Tibial artery (tissue), 4 donors: ENCODE results near the gene EDEM1.

Experiments
- DNase-seq, 2 donors: peaks; one replicate each; pipeline ENCODE4 v3.0.0-alpha.2; 2019
- H3K27ac ChIP-seq, 2 donors: fragments of 200-600 bp; sonication (generic) in 1 of 2; 1 replicate in 1 of 2; 2 replicates in 1 of 2; pipeline ENCODE4 v1.5.1; 2018 to 2019; ENCODE audit warnings: mild to moderate bottlenecking in 1 of 2
- H3K27me3 ChIP-seq, 2 donors: fragments of 200-600 bp; sonication (generic) in 1 of 2; one replicate each; pipeline versions ENCODE4 v1.5.1 to v1.6.0; 2016 to 2019
- H3K36me3 ChIP-seq, 3 donors: fragments of 200-600 bp; sonication (generic) in 2 of 3; one replicate each; pipeline ENCODE4 v1.5.1; 2016 to 2019; ENCODE audit warnings: mild to moderate bottlenecking in 2 of 3
- H3K4me1 ChIP-seq, 4 donors: fragments of 200-600 bp; sonication (generic) in 2 of 4; 1 replicate in 3 of 4; 2 replicates in 1 of 4; pipeline ENCODE4 v1.5.1; 2016 to 2019
- H3K4me3 ChIP-seq, 2 donors: fragments of 200-600 bp; sonication (generic) in 1 of 2; 1 replicate in 1 of 2; 2 replicates in 1 of 2; pipeline ENCODE4 v1.5.1; 2018 to 2019; ENCODE audit warnings: mild to moderate bottlenecking in 2 of 2
- H3K9me3 ChIP-seq, 3 donors: fragments of 200-600 bp; sonication (generic) in 1 of 3; one replicate each; pipeline ENCODE4 v1.5.1; 2016 to 2019
- CTCF ChIP-seq, 2 experiments: fragments of 200-600 bp in 1 of 2; fragments of 450-650 bp in 1 of 2; IDR thresholded peaks; one replicate each; pipeline ENCODE4 v1.5.1; 2017 to 2019; ENCODE audit warnings: antibody characterized with exemption in 2 of 2, mild to moderate bottlenecking in 1 of 2, moderate library complexity in 1 of 2
- intact Hi-C: fragments of 100-400 bp; cut with DNase I; formaldehyde crosslinking; loops from one replicate; pipeline ENCODE4 v1.15.0; 2023; ENCODE audit warnings: low total_unique reads

The EDEM1 gene

DNA sequence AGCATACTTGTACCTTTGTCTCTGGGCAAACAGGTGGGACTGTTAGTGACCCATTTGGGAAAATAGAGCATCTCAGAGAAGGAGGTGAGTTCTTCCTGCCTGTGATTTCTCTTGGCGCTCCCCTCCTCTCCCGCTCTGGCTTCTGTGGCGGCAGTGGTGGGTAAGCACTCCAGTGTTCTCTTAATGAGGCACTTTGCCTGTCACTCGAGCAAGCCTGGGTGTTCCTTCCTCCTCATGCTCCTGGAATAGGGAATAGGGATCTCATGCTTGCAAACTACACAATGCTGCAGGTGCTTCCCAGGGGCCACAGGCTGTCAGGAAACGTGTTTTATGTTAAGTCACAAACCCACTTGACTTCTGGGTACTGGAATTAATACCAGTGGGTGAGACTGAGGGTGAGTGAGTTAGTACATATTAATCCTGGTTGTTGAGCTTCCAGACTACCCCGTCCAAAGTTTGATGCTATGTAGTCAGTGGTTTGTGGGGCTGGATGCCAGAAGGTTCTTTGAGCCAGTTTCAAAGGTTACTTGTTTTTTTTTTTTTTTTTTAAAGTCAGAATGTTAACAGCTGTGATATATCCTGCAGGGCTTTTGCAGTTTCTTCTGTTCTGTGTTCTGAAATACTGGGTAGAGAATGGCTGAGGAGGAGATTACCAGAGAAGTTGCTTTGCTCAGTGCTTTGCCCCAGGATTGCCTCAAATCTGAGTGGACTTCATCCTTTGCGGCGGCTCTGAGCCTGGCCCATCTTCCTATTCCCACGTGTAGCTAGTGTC is 30.5 kb downstream of the EDEM1 start:
- Histone ChIP-seq H3K27me3 (no peaks in the 10 kb centered on the region), H3K27ac (no peak overlapping the region), H3K4me3 (no peak overlapping the region), H3K9me3 (no peaks in the 10 kb centered on the region), H3K4me1 (peaks cover 0 to 5% (median 2%) of the 10 kb centered on the region in 4 donors), H3K36me3 (peaks cover 42 to 62% (median 42%) of the 10 kb centered on the region in 3 donors)
- no peak for DNase-seq
- TF ChIP-seq CTCF (IDR thresholded peaks at IDR 0.05), result no peak
- intact Hi-C loops, result no loop called here

GRCh38 chr3:5218815-5219214 is 31.3 kb downstream of the EDEM1 start:
- no peak overlapping the region for H3K4me3 ChIP-seq
- peaks cover 34 to 54% (median 34%) of the 10 kb centered on the region in 3 donors for H3K36me3 ChIP-seq
- no peaks in the 10 kb centered on the region for H3K9me3 ChIP-seq
- intact Hi-C loops, result no loop called here
- TF ChIP-seq CTCF (IDR thresholded peaks at IDR 0.05), result no peak
- peaks cover 0 to 5% (median 2%) of the 10 kb centered on the region in 4 donors for H3K4me1 ChIP-seq
- no peaks in the 10 kb centered on the region for H3K27me3 ChIP-seq
- DNase-seq, result no peak
- H3K27ac ChIP-seq, result no peak overlapping the region

DNA sequence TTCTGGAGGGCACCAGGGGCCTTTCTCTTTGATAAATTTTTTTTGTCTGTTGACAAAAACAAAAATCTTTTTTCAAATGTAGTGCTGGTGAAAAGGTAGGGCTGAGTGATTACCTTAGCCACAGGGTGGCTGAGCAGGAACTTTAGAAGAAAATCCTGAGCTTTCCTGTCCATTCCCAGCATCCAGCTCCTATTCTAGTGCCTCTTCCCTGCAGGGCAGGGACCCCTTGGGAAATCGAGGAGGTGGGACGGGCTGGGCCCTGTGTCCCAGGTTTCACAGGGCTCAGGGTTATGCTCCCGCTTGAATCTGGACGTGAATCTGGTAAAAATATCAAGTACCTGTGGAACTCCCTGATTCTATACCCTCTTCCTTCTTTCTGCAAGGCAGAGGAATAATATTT is 31.7 kb downstream of the EDEM1 start:
- intact Hi-C loops, result no loop called here

DNA sequence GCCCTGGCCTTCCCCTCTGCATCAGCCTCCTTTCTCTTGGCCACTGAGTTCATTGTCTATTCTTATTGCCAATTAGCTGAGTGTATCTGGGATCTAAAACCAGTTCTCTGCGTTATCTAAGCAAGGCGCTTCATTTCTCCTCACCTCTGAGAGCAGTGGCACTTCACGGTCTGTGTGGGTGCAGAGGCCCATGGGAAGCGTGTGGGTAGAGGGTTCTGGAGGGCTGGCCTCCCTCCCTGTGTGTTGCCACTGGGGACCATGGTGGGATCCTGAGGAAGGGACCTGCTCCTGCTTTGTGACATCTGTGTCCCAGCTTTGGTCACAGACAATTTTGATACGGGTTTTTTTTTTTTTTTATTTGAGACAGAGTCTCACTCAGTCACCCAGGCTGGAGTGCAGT is 32.7 kb downstream of the EDEM1 start:
- DNase-seq, result no peak
- Histone ChIP-seq H3K4me3 (no peak overlapping the region), H3K4me1 (peaks cover 0 to 5% (median 2%) of the 10 kb centered on the region in 4 donors), H3K36me3 (peaks cover 20 to 40% (median 25%) of the 10 kb centered on the region in 3 donors), H3K27me3 (no peaks in the 10 kb centered on the region), H3K27ac (no peak overlapping the region), H3K9me3 (no peaks in the 10 kb centered on the region)
- no peak for TF ChIP-seq CTCF (IDR thresholded peaks at IDR 0.05)
- intact Hi-C loops, result no loop called here

More for the DNA sequence above, 31.7 kb downstream of the EDEM1 start:
- Histone ChIP-seq H3K9me3 (no peaks in the 10 kb centered on the region), H3K4me1 (peaks cover 0 to 5% (median 2%) of the 10 kb centered on the region in 4 donors), H3K36me3 (peaks cover 30 to 50% (median 31%) of the 10 kb centered on the region in 3 donors), H3K27ac (no peak overlapping the region), H3K4me3 (no peak overlapping the region), H3K27me3 (no peaks in the 10 kb centered on the region)
- TF ChIP-seq CTCF (IDR thresholded peaks at IDR 0.05), result no peak
- DNase-seq, result no peak

DNA sequence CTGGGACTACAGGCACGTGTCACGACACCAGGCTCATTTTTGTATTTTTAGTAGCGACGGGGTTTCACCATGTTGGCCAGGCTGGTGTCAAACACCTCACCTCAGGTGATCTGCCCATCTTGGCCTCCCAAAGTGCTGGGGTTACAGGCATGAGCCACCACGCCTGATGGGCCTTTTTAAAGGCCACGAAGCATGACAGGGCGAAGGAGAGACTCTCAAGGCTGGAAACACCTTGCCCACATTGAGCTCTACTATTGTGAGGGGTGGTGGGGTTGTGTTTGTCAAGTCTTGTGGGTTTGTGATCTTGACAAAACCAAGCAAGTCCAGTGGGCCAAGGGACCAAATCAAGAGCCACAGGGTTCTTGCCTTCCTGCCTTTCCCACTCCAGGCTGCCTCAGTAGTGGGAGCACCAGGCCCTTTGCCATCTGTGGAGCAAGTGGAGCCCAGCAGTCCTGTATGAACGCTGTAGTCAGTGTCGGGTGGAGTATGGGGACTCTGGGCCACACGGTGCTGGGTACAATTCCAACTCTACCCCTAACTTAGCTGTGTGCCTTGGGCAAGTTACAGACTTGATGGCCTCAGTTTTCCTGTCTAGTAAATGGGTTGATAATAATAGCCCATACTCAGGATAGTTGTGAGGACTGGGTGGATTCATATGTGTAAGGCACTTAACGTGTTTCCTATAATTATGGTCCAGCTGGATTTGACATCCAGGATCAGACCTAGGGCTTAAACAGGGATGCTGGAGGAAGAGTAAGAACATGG is 33.3 kb downstream of the EDEM1 start:
- TF ChIP-seq CTCF (IDR thresholded peaks at IDR 0.05), result no peak
- no peak for DNase-seq
- H3K36me3 ChIP-seq, result peaks cover 14 to 33% (median 18%) of the 10 kb centered on the region in 3 donors

More for the DNA sequence above, 33.3 kb downstream of the EDEM1 start:
- intact Hi-C loops, result no loop called here
- H3K27me3 ChIP-seq, result no peaks in the 10 kb centered on the region
- H3K4me3 ChIP-seq, result no peak overlapping the region
- no peak overlapping the region for H3K27ac ChIP-seq
- H3K9me3 ChIP-seq, result no peaks in the 10 kb centered on the region
- peaks cover 0 to 5% (median 2%) of the 10 kb centered on the region in 4 donors for H3K4me1 ChIP-seq
